ENCODE data around the gene PANK3.

DNA sequence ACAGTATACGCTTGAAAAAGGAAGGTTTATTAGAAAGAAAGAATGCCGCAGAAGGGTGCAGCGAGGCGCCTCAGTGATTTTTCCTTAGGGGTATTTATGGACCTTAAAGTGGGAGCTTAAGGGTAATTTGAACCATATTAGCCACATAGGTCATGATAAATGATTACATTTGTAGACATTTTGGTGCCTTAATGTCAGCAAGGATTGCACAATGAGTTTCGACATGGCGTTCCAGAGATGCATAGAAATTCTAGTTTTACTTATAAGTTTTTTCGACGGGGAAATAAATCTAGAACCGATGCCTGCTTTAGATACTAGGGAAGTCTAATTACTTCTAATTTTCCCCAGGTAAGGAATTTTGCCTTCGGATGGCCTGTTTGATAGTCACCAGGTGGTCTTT, 20.7 kb upstream of the PANK3 start:
- no peak for TF ChIP-seq POLR2AphosphoS5 (IDR thresholded peaks at IDR 0.05)
- TF ChIP-seq, protein P1, sequence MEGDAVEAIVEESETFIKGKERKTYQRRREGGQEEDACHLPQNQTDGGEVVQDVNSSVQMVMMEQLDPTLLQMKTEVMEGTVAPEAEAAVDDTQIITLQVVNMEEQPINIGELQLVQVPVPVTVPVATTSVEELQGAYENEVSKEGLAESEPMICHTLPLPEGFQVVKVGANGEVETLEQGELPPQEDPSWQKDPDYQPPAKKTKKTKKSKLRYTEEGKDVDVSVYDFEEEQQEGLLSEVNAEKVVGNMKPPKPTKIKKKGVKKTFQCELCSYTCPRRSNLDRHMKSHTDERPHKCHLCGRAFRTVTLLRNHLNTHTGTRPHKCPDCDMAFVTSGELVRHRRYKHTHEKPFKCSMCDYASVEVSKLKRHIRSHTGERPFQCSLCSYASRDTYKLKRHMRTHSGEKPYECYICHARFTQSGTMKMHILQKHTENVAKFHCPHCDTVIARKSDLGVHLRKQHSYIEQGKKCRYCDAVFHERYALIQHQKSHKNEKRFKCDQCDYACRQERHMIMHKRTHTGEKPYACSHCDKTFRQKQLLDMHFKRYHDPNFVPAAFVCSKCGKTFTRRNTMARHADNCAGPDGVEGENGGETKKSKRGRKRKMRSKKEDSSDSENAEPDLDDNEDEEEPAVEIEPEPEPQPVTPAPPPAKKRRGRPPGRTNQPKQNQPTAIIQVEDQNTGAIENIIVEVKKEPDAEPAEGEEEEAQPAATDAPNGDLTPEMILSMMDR (IDR thresholded peaks at IDR 0.05 in 8 of 11, conservative IDR thresholded peaks at IDR 0.05 in 3 of 11), result no peak

Measured in spleen (tissue), 7 donors.